HG03025 (cell line): ENCODE measurements around the gene SNRNP70.
"Not testable (repeated sequence)": the region's sequence is repeated elsewhere in the genome, so short reads cannot be mapped to it uniquely, and the experiment has no call there.

ENCODE experiments used
- ATAC-seq: cut with Tn5 transposase; IDR thresholded peaks from one replicate; pipeline ENCODE4 v1.9.1; 2021; ENCODE audit warnings: mild to moderate bottlenecking, moderate library complexity; ENCODE audit not compliant: unreplicated experiment, low FRiP score

The SNRNP70 gene

GRCh38 chr19:49141352-49141751 is 56.1 kb downstream of the SNRNP70 start:
- ATAC-seq = no peak

DNA sequence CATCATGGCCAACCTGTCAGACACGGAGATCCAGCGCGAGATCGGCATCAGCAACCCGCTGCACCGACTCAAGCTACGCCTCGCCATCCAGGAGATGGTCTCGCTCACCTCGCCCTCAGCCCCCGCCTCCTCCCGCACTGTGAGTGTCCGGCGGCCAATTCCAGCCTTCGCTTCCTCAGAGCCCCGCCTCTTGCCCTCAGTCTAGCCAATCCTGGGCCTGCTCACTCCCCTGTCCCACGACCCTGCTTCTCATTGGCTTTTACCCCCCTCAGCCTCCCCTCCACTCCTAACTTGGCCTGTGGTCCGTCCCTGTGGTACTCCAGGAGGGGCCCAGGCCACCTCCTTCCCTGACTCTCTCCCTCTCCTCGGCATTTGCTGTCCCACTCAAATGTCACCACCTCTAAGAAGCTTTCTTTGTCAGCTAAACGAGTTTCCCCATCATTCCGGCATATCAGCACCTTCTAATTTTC is 57.6 kb downstream of the SNRNP70 start:
- ATAC-seq = no peak

DNA sequence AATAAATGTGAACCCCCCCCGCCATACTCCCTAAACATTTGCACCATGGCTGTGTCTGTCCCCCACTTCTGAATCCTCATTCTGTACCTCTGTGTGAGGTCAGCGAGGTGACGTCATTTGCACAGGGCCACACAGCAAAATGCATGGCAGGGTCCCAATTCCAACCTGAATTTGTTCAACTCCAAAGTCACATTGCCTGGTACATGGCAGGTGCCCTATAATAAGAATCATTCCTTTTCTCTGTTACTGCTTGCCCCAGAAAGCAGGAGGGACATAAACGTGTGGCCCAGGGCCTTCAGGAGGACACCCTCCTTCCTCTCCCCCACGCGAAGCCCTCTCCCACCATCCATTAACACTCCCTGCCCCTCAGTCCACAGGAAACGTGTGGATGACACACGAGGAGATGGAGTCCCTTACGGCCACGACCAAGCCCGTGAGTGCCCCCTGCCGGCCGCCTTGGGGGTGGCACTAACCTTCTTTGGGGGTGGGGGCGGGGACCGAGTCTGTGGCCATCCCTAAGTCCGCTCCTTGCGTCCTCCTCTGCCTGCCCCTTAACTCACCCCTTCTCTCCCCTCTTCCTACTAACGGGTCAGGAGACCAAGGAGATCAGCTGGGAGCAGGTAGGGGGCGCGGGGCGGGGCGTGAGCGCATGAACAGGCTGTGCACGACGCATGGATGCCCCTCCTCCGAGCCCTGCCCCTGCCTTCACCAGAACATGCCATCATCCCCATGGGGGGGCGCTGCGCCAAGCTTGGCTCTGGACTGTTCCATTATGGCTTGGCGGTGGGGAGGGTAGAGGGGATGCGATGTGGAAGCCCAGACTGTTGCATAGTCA is 60.5 kb downstream of the SNRNP70 start:
- ATAC-seq = no peak

GRCh38 chr19:49146408-49146770 is 61.1 kb downstream of the SNRNP70 start:
- not testable (repeated sequence) for ATAC-seq

DNA sequence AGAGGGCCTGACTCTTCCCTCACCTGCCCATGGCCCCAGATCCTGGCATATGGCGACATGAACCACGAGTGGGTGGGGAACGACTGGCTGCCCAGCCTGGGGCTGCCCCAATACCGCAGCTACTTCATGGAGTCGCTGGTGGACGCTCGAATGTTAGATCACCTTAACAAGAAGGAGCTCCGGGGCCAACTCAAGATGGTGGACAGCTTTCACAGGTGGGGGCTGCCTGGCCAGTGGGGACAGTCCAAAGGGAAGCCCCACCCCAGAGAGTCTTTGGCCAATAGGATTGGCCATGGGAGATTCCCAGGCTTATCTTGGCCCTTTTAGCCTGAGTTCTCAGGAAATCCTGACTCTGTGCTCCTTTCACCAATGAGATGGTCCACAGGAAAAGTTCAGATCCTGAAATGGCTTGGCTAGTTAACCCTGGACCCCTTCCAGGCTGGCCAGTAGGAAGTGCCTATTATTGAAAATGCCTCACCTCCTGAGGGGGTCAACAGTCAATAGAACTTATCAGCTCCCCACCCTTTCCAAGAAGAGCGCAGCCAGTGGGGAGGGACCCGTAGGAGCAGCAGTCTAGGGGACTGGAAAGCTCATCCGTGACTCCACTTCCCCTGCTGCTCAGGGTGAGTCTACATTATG is 62.9 kb downstream of the SNRNP70 start:
- ATAC-seq = no peak

DNA sequence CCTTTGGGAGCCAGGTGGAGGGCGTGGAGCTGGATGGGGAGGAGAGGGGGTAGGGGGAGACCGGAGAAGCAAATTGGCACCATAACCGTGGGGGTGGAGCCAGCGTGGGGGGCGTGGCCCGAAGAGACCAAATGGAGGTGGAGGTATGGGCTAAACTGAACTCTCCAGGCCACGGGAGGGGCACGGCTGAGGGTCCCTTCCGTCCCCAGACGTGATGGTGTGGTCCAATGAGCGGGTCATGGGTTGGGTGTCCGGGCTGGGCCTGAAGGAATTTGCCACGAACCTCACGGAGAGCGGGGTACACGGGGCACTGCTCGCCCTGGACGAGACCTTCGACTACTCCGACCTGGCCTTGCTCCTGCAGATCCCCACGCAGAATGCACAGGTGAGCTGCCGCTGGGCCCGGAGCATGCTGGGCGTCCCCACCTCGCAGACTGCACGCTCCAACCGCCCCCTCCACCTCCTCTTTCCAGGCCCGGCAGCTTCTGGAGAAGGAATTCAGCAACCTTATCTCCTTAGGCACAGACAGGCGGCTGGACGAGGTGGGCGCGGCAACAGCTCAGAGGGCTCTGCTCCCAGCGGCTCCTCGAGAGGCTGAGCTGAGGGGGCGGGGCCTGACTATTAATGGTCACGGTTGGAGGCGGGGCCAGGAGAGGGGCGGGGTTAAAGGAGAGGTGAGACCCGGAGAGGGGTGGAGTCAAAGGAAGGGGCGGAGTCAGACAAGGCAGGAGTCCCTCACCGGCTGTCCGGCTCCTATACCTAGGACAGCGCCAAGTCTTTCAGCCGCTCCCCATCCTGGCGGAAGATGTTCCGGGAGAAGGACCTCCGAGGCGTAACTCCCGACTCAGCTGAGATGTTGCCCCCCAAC is 63.8 kb downstream of the SNRNP70 start:
- ATAC-seq = no peak

- no peak for ATAC-seq
Observed at GRCh38 chr19:49149652-49150105, 64.4 kb downstream of the SNRNP70 start.

DNA sequence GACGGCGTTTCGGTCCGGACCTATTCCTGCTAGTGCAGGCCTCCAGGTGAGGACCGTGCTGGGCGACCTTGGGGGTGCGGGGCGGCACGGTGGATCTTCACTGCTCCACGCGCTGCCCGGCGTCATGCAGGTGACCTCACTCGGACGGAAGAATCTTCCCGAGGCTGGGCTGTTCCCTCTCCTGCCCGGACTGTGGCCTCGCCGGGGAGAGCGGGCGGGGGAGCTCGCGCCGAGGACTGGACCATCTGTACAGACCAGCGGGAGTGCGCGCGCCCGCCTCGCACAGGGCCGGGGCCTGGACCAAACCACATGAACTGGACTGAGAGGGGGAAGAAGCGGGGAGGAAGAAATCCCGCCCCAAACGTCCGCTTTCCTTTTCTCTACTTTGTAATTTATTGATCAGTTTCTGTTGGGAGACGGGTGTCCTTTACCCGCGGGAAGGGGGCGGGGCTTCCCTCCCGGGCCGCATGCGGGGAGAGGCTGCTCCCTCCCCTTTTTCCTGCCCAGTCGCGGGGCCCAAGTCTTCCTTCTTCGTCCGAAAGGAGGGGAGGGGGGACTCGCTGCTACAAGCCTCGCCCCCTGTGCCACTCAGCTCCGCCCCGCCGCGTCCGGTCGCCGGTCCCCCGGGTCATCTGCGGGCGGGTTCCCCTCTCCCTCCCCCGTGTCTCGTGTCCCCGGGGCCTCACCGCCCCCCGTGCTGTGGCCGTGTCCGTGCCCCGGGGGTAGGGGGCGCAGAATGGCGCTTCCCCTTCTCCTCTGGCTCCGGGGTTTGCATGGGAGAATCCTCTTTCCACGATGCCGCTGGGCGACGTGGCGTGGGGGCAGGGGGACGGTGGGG is 65.1 kb downstream of the SNRNP70 start:
- ATAC-seq = no peak

GRCh38 chr19:49150944-49151243 is 65.6 kb downstream of the SNRNP70 start:
- ATAC-seq = no peak

- ATAC-seq = no peak
Observed at GRCh38 chr19:49151267-49152118, 66.2 kb downstream of the SNRNP70 start.

DNA sequence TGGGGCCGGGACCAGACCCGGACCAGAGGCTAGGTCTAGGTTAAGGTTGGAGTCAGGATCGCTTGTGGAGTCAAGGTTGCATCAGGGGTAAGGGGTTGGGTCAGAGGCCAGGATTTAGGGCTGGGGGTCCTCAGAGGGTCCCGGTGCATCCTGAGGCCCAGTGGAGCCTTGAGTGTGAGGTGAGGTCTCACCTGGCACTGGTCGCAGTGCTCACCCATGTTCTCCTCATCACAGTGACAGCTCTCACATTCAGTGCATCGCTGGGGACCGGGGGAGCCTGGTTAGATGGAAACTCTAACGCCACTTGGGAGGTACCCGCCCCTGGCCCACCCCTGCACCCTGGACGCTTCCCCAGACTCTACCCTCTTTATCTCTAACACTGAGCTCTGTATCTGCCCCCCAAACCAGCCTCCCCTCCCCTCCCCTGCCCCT is 66.9 kb downstream of the SNRNP70 start:
- no peak for ATAC-seq

DNA sequence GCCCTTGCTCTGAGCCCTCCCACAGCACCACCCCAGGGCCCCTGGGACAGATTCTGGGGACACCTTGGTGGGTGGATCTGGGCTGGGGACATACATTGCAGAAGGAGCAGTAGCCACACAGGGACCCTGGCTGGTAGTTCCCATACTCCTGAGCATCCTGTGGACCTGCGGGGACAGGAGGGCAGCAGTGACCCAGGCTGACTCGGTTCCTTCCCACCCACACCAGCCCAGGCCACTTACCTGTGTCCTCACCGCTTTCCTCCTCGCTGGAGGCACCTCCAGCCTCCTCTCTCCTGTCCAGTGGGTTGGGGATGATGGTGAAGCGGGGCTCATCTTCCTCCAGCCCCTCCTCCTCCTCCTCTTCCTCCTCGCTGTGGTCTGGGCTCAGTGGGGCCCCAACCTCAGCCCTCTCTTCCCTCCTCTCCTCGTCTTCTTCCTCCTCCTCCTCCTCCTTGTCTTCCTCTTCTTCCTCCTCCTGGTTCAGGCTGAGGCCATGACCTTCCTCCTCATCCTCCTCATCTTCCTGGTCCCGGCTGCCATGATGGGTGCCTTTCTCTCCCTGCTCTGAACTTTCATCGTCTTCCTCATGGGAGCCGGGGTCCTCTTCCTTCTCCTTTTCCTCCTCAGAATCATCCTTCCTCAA is 68.0 kb downstream of the SNRNP70 start:
- ATAC-seq = no peak

DNA sequence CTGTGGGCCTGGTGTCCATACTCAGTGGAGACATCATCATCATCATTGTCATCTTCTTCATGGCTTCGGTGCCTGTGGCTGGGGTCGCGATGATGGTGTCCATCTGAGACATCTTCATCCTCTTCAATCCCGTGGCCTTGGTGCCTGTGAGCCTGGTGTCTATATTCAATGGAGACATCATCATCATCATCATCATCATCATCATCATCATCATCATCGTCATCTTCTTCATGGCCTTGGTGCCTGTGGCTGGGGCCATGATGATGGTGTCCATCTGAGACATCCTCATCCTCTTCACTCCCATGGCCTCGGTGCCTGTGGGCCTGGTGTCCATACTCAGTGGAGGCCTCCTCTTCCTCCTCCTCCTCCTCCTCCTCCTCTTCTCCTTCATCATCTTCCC is 69.0 kb downstream of the SNRNP70 start:
- no peak for ATAC-seq

DNA sequence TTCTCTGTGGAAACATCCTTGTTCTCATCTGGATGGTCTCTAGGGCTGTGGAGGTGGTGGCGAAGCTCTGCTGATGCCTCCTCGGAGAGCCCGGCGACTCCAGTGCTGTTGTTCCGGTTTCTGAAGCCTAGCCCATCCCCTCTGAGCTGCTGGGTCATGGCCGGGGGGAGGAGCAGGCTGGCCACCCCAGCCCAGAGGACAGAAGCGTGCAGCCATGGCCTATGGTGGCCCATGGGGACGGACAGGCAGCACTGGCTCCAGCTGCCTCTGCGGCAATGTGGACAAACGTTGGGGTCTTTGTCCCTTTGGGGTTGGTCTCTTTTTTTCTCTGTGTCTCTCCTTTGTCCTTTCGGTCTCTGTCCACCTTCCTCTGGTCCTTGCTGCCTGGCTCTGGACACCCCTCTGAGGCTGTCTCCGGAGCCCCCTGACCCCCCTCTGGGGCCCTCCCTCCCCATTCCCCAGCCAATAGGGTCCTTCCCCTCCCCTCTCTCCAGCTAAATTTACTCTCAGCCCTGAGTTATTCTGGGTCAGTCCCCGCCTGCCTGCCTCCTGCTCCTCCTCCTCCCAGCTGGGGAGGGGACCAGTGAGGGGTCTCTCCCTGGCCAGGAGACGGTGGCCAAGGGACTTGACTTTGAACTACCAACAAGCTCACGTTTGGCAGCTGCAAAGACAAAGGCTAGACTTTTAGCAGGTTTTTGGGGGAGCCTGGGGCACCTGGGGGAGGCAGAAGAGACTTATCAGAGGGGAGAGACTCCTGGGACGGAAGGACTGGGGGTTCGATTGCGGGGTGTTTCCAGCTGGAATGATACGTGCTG is 70.0 kb downstream of the SNRNP70 start, which contains the start of gene HRC:
TSS of gene HRC (minus strand) at position 392 of the 815 bp plus-strand sequence. CDS start at position 233, 159 bp downstream.
- ATAC-seq = no peak

DNA sequence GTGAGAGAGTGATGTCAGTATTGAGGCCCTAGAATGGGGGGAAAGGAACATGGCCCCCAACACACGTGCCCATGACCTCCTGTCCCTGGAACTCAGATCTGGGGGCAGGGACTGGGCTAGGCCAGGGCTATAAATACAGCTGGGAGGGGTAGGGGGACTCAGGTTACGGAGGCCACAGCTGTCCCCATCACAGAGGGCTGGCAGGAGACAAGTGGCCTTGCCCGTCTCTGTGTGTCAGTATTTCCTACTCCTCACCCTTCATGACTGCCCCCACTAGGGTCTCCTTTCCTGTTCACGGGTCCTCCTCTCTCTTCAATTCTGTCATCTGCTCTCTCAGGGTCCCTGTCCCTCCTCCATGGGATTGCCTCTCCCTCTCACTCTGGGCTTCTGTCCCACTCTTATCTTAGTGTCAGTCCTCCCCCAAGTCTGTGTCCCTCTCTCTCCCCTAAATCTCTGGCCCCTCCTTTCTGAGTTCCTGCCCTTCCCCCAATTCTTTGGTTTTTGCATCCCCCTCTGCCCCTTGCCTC is 70.6 kb downstream of the SNRNP70 start:
- no peak for ATAC-seq

DNA sequence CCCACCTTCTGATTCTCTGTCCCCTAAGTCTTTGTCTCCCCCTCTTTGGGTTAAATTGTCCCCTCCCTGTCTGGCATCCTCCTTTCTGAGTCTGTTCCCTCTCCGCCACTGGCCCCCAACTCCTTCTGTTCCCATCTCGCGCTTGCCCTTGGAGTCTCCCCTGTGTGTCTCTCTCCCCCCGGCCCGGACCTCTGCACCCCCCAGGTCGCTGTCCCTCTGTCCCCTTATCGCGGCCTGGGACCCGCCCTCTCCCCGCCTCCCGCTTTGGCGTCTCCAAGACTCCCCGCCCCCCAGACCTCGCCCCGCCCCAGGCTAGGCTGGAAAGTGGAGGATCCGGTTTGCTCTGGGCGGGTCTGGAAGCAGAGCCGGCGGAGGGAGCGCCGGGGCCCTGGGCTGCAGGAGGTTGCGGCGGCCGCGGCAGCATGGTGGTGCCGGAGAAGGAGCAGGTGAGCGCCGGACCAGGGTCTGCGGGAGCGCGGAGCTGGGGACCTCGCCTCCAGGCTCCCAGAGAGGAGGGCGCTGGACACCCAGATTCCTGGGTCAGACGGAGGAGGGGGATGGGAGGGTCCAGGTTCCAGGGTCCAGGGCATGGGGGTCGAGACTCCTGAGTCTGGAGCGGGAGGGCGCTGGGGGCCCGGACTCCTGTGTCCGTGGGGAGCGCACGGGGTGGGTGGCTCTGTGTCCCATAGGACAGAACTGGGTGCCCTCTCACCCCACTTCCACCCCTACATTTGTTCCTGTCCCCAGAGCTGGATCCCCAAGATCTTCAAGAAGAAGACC is 72.4 kb downstream of the SNRNP70 start, which contains the start of gene TRPM4:
TSS of gene TRPM4 (plus strand) at position 348 of the 780 bp plus-strand sequence. CDS start at position 423, 75 bp downstream.
- no peak for ATAC-seq
